GM19043 (cell line): ENCODE results near the gene OR4A5.
"Not testable (repeated sequence)": the region's sequence is repeated elsewhere in the genome, so short reads cannot be mapped to it uniquely, and the experiment has no call there.

Experiments
- ATAC-seq: cut with Tn5 transposase; IDR thresholded peaks from one replicate; pipeline ENCODE4 v1.9.1; 2021; ENCODE audit warnings: low read depth; ENCODE audit not compliant: unreplicated experiment

The OR4A5 gene, protein sequence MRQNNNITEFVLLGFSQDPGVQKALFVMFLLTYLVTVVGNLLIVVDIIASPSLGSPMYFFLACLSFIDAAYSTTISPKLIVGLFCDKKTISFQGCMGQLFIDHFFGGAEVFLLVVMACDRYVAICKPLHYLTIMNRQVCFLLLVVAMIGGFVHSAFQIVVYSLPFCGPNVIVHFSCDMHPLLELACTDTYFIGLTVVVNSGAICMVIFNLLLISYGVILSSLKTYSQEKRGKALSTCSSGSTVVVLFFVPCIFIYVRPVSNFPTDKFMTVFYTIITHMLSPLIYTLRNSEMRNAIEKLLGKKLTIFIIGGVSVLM

GRCh38 chr11:54706532-54706931 lies at the start of gene OR4A5:
OR4A5 (plus strand) TSS chr11:54706832; CDS start chr11:54706885, 53 bp downstream.
- not testable (repeated sequence) for ATAC-seq

GRCh38 chr11:54720094-54720493 lies 13.5 kb downstream of the OR4A5 start:
- ATAC-seq = not testable (repeated sequence)
